NCI-H1048 (cell line): ENCODE results near the gene CFHR3.
A peak's percentile ranks its signal among the peaks of the same experiment; 100 is the strongest.
"Not testable (repeated sequence)": the region's sequence is repeated elsewhere in the genome, so short reads cannot be mapped to it uniquely, and the experiment has no call there.

ENCODE experiments used
- DNase-seq: peaks from one replicate; lab custom pipeline; 2025; lab: John Stamatoyannopoulos, UW

The CFHR3 gene

GRCh38 chr1:196774603-196775002, at the start of gene CFHR3:
TSS of gene CFHR3 (plus strand) at chr1:196774840. CDS start at chr1:196774887, 47 bp downstream.
- no peak for DNase-seq

DNA sequence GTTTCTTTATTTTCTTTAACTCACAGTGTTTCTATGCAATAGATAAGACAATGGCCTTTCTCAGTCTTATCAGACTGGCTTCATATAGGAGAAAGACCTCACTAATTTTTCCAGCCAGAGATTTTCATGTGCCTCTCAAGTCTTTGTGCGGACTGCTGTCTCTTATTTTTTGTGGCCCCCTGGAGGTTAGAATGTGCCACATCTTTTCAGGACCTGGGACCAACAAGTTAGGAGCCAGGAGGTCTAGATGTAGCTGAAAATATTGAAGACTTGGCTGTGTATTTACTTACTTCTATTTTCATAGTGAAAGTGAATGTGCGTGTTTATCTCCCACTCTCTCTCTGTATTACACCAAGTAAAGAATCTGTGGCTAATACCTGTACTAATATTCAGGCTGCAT, 42.1 kb upstream of the CFHR3 start:
- DNase-seq = no peak

GRCh38 chr1:196733091-196733970, 41.3 kb upstream of the CFHR3 start:
- DNase-seq = no peak

DNA sequence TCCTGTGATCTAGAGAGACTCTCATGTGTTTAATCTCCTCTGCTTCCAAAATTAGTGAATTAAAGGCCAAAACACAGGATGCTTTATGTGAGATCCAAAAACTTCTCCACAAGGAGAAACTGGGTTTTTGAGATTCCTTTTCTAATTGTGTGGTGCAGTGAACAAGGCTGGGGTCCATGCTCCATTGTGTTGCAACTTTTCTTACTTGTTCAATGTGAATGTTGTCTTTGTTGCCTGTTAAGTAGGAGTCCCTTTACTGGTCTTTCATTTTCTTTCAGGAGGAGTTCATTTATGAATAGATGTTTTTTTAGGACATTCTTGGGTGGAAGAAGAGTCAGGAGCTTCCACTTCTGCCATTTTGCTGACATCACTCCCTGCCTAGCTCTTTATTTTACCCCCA, 40.6 kb upstream of the CFHR3 start:
- no peak for DNase-seq

DNA sequence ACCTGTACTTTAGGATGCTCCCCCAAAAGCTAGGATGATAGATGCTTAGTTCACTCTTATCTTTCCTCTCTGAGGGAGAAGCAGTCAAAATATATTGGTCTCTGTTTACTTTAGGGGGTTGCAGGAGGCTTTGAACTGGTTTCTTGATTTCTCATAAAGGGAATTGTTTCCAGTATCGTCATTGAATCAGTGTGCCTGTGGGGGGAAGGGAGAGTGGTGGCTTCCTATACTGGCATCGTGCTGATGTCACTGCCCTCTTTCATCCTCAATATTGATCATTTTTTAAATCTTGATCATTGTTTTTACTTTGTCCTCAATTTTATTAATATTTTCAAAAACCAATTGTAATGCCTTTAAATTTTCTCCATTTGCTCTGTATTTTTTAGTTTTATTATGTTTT, 40.2 kb upstream of the CFHR3 start:
- DNase-seq = no peak

DNA sequence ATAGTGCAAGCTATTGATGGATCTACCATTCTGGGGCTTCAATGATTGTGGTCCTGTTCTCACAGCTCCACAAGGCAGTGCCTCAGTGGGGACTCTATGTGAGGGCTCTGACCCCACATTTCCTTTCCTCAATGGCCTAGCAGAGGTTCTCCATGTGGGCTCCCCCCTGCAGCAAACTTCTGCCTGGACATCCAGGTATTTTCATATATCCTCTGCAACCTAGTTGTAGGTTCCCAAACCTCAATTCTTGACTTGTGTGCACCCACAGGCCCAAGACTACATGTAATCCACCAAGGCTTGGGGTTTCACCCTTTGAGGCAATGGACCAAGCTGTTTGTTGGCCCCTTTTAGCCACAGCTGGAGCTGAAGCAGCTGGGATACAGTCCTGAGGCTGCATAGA, 35.9 kb upstream of the CFHR3 start:
- DNase-seq = no peak

- DNase-seq = peak; percentile 19
Observed at GRCh38 chr1:196743244-196743643, 31.4 kb upstream of the CFHR3 start.

GRCh38 chr1:196765019-196765740, 9.5 kb upstream of the CFHR3 start:
- not testable (repeated sequence) for DNase-seq

DNA sequence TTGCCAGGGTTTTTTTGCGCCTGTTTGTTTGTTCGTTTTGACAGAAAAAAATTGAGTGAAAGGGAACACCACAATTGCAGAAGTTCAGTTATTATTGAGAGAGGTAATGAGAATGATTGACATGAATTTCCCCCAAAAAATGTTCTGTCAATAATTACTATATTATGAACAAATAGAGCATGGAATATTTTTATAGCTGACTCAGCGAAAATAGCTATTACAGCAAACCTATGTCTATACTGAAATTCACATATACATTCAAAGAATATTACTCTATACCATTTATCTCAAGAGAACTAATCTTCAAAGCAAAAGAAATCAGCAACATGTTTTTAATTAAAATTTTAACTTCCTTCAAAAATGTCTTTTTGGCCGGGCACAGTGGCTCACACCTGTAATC, 4.8 kb upstream of the CFHR3 start:
- DNase-seq = not testable (repeated sequence)

GRCh38 chr1:196773713-196774112, 927 bp upstream of the CFHR3 start:
- DNase-seq = no peak

DNA sequence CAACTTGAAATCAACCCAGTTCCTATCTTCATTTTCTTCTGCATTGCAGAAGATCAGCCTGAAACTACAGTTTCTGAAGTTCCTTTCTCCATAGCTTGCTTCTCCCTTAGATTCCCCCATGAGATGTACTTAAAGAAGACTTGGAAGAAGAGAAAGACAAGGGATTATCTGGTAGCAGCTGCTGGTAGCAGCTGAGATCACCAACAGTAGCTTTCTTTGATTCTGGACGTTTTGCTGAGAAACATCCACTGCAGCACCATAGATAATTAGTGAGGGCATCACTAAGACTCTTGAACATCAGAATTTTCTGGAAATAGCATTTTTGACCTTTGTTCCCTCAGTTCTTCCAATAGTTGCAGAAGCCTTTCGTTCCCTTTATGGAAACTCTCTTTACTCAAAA, 465 bp upstream of the CFHR3 start:
- DNase-seq = no peak

DNA sequence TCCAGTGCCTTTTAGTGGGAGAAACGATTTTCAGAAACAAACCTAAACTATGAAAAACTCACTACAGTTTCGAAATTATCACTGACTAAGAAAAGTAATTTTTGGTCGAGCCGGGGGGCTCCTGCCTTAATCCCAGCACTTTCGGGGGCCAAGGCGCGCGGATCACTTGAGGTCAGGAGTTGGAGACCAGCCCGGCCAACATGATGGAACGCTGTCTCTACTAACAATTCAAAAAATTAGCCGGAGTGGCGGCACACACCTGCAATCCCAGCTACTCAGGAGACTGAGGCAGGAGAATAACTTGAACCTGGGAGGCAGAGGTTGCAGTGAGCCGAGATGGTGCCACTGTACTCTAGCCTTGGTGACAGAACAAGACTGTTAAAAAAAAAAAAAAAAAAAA, 3.0 kb downstream of the CFHR3 start:
- DNase-seq = no peak

GRCh38 chr1:196779093-196779492, 4.5 kb downstream of the CFHR3 start:
- DNase-seq = no peak

DNA sequence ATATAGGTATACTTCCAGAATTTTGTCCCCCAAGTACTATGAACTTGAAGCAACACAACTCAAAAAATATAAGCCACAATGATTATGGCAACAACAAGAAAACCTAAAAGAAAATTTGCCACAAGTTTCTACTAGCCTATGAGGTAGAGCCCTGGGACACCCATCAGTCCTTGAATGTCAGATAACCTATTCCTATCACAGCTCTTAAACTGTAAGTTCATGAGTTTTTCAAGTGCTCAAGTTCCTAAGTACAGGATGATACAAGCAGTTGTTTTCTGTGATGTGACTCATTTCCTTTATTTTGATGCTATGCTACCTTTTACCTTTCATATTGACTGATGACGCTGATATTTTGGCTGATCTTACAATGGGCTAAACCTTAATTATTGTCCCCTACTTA, 16.6 kb downstream of the CFHR3 start:
- not testable (repeated sequence) for DNase-seq

- DNase-seq = not testable (repeated sequence)
Observed at GRCh38 chr1:196794103-196794502, 19.5 kb downstream of the CFHR3 start.

DNA sequence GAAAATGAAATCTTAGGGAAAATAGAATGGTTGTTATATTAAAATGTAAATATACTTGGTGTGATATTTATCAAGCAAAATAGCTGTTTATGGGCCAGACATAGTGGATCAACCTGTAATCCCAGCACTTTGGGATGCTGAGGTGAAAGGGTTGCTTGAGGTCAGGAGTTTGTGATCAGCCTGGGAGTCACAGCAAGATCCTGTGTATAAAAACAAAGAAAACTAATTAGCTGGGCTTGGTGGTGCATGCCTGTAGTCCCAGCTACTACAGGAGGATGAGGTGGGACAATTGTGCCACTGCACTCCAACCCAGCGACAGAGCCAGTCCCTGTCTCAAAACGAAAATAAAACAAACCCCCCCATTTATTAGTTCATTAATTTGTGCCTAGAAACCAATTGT, 23.3 kb downstream of the CFHR3 start:
- no peak for DNase-seq

DNA sequence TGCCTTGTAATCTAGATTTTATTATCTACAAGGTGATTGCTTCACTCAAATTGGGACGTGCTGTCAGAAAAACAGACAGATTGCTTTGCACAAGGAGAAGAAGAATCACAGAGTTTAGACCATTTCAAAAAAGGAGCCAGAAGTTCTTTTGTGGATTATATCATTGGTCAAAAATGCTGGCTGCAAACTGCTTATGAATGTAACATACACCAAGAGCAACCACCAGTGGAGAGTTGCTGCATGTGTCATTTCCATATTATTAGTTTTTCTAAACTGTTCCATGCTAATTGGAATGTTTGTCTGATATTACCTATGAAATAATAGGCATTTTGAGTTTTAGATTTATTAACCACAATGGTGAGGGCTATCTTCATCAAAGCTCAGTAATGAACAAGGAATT, 27.3 kb downstream of the CFHR3 start:
- not testable (repeated sequence) for DNase-seq

- DNase-seq = no peak
Observed at GRCh38 chr1:196808529-196809235, 34.0 kb downstream of the CFHR3 start.

DNA sequence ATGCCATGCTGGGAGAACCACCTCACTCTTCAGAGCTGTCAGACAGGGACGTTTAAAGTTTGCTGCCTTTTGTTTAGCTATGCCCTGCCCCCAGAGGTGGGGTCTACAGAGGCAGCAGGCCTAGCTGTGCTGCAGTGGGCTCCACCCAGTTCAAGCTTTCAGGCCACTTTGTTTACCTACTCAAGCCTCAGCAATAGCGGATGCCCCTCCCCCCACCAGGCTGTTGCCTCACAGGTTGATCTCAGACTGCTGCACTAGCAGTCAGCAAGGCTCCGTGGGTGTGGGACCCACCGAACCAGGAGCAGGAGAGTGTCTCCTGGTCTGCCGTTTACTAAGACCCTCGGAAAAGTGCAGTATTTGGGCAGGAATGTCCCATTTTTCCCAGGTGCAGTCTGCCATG, 42.8 kb downstream of the CFHR3 start:
- DNase-seq = not testable (repeated sequence)

- not testable (repeated sequence) for DNase-seq
Observed at GRCh38 chr1:196819531-196819930, 44.9 kb downstream of the CFHR3 start, which contains the start of gene CFHR1. TSS of gene CFHR1 (plus strand) at chr1:196819731. CDS start at chr1:196819845, 114 bp downstream.

- not testable (repeated sequence) for DNase-seq
Observed at GRCh38 chr1:196827860-196828259, 53.2 kb downstream of the CFHR3 start.
